C4-2B (cell line): ENCODE data around the gene NDUFB10.

Experiments
- H3K27ac ChIP-seq: fragments of 450-650 bp; 2 replicates; pipeline ENCODE4 v1.5.1; 2017
- ZFX ChIP-seq: fragments of 450-650 bp; IDR thresholded peaks from 2 replicates; pipeline ENCODE4 v1.6.1; 2017
- TF ChIP-seq, protein P1 (sequence below): fragments of 450-650 bp; conservative IDR thresholded peaks from 2 replicates; pipeline ENCODE4 v1.5.1; 2017; ENCODE audit warnings: mild to moderate bottlenecking

The NDUFB10 gene

DNA sequence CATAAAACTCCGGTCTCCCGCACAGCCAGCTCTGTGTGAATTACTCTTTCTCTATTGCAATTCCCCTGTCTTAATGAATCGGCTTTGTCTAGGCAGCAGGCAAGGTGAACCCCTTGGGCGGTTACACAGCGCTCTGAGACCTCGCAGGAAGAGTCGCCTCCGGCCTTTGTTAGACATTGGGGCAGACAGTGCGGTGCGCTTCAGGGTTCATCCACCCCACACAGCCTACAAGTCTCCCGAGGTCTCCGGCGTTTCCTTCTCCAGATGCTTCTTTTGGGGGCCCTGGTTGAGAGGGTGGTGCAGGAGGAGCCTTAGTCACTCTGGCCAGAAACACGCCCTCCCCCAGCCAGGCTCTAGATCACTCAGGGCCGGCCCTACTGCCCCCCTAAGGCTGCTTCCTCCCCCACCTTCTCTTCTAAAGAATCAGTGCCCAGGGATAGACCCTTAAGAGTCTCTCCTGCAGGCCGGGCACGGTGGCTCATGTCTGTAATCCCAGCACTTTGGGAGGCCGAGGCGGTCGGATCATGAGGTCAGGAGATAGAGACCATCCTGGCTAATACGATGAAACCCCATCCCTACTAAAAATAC lies 14.6 kb upstream of the NDUFB10 start:
- TF ChIP-seq, protein P1, sequence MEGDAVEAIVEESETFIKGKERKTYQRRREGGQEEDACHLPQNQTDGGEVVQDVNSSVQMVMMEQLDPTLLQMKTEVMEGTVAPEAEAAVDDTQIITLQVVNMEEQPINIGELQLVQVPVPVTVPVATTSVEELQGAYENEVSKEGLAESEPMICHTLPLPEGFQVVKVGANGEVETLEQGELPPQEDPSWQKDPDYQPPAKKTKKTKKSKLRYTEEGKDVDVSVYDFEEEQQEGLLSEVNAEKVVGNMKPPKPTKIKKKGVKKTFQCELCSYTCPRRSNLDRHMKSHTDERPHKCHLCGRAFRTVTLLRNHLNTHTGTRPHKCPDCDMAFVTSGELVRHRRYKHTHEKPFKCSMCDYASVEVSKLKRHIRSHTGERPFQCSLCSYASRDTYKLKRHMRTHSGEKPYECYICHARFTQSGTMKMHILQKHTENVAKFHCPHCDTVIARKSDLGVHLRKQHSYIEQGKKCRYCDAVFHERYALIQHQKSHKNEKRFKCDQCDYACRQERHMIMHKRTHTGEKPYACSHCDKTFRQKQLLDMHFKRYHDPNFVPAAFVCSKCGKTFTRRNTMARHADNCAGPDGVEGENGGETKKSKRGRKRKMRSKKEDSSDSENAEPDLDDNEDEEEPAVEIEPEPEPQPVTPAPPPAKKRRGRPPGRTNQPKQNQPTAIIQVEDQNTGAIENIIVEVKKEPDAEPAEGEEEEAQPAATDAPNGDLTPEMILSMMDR, result no peak
- TF ChIP-seq ZFX, result no peak
- no peak overlapping the region for H3K27ac ChIP-seq

- no peak for TF ChIP-seq ZFX
- TF ChIP-seq, protein P1, result no peak
- H3K27ac ChIP-seq, result no peak overlapping the region
Measured at GRCh38 chr16:1945559-1946391, 13.6 kb upstream of the NDUFB10 start.

DNA sequence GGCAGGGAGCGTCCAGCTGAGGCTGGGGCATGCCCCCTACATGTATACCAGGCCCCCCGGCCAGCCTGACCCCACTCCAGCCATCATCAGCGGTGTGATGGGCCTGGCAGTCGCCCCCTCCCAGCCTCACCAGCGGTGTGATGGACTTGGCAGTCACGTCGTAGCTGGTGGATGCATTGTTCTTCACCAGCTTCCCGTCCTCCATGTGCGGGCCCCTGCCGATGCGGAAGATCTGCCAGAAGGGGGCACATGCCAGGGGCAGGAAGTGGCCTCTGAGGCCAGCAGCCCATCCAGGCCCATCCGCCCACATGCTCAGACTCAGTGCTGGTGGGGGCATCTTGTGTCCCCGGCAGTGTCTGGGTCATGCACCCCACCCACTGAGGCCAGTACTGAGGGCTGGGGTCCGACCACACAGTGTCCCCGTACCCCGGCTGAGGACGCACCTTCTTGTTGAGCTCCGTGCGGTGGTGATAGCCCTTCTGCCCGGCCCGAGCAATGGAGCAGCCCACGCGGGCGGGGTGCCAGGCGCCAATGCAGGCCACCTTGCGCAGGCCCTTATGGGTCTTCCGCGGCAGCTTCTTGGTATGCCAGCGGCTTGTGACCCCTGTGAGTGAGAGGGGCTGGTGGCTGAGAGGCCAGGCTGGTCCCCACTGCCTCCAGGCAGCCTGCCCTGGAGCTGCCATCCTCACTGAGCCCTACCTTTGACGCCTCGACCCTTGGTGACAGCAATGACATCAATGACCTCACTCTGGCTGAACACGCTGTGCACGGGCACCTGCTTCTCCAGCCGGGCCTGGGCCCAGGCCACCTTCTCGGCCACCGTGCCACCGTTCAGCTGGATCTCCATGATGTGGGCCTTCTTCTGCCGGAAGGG lies 12.6 kb upstream of the NDUFB10 start:
- H3K27ac ChIP-seq, result no peak overlapping the region
- TF ChIP-seq ZFX, result no peak
- TF ChIP-seq, protein P1, result no peak

DNA sequence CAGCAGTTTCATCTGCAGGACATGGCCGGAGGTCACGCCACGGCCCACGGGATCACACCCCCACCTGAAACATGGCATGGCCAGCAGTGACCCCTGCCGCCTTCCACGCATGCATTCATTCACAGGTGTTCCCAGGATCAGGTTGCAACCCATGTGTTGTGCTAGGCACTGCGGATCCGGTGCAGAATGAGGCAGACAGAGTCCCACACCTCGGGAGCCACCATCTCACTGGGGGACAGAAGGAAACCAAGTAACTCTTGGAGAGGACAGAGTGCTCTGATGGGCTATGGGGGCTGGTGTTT lies 12.0 kb upstream of the NDUFB10 start:
- no peak overlapping the region for H3K27ac ChIP-seq
- TF ChIP-seq ZFX, result no peak
- TF ChIP-seq, protein P1, result no peak

GRCh38 chr16:1949507-1949906 lies 9.8 kb upstream of the NDUFB10 start:
- TF ChIP-seq ZFX, result no peak
- TF ChIP-seq, protein P1, result no peak
- H3K27ac ChIP-seq, result no peak overlapping the region

GRCh38 chr16:1950047-1950446 lies 9.3 kb upstream of the NDUFB10 start:
- TF ChIP-seq, protein P1, result no peak
- no peak for TF ChIP-seq ZFX

DNA sequence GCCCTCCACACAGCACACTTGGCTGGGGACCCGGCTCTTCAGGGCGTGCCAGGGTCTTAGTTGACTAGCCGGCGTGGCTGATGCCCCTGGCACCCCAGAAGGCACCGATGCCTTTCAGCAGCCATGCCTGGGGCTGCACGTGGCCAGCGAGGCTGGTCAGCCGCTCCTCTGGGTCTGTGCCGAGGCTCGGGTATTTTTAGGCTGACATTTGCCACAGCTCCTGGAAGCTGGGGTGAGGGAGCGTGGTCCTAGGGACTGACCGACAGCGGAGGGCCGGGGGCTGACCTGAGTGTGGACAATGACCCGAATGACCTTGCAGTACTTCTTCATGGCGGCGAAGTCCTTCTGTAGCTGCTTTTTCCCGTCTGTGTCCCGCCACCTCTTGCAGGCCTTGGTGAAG lies 8.8 kb upstream of the NDUFB10 start:
- TF ChIP-seq ZFX, result no peak
- TF ChIP-seq, protein P1, result no peak
- H3K27ac ChIP-seq, result no peak overlapping the region

More at GRCh38 chr16:1950047-1950446, 9.3 kb upstream of the NDUFB10 start:
- no peak overlapping the region for H3K27ac ChIP-seq
